GM19099 (cell line): ENCODE results near the gene IL1A.

Source experiments
- POLR2A ChIP-seq: IDR thresholded peaks from 3 replicates; pipeline ENCODE4 v1.6.1; 2011; ENCODE audit warnings: low read depth; ENCODE audit not compliant: insufficient read length; ENCODE audit errors: extremely low read depth

The IL1A gene

DNA sequence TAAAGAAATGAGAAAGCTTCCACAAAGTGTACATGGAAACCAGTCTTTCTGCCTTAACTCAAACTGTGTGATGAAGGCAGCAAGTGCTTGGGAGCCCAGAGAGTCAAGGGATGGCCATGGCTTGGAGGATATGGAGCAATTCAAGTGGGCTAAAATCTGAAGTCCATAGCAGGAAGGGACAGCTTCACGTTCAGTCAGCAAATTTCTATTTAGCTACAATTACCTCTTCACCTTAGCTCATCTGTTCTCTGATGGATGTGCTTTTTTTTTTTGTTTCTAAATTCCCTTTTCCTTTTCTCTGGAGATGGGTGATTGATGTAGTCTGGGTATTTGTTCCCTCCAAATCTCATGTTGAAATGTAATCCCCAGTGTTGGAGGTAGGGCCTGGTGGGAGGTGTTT is 4.9 kb upstream of the IL1A start:
- no peak for TF ChIP-seq POLR2A

DNA sequence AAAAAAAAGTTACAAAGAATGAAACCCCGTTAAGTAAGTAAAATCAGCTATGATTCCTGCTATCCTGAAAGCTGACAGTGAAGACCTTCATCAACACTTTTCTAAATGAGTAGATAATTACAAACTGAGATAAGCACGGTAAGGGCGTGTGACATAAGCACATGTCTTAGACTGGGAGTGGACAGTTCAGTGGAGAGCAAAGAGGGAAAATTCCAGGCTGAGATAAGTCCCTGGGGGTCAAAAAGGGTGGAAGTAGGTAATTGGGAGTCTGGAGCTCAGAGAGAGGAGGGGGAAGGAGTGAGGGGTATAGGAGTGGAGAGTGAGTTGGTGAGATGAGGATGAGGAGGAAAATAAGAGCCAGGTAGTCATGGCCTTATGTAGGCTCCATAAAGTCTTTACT is 4.4 kb upstream of the IL1A start:
- no peak for TF ChIP-seq POLR2A

DNA sequence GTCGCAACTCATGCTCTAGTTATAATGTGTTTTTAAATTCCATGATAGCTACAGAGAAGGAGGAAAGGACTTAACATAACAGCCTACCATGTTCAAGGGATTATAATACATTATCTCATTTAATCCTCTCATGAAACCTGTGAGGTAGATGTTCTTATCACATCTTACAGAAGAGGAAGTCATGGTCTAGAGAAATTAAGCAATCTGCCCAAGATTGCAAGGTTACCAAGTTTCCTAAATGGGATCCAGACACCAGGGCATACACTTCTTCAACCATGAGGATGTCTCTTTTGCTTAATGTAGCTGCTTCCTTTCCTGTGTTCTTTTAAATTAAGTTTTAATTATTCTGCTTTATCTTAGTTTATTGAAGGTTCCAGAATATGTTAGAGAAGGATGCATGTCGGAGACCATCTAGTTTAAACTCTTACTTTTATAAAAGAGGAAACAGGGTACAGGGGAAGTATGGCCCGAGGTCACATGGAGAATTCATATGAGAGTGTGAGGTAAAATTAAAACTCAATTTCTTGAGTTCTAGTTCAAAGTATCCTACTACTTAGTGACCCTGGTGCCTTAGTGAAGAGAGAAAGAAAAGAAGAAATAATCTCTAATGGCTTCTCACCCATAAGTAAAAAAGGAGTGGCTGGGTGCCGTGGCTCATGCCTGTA is 3.6 kb upstream of the IL1A start:
- TF ChIP-seq POLR2A: no peak

DNA sequence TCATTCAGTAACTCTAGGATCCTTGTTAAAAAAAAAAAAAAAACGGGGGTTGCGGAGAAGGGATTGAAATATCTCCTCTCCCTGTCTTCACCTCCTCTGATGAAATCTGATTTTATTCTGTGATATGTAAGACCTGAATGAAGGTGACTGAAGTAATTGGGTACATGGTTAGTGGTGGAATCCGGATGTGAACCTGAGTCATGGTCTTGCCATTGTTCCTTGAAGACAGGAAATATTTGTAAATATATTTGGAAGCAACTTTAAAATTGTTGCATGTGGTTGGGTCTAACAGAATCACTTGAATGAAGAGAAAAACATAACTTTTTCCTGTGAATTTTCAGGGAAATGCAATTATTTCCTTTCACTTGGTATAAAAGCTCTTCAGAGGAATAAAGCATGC is 3.0 kb upstream of the IL1A start:
- no peak for TF ChIP-seq POLR2A

DNA sequence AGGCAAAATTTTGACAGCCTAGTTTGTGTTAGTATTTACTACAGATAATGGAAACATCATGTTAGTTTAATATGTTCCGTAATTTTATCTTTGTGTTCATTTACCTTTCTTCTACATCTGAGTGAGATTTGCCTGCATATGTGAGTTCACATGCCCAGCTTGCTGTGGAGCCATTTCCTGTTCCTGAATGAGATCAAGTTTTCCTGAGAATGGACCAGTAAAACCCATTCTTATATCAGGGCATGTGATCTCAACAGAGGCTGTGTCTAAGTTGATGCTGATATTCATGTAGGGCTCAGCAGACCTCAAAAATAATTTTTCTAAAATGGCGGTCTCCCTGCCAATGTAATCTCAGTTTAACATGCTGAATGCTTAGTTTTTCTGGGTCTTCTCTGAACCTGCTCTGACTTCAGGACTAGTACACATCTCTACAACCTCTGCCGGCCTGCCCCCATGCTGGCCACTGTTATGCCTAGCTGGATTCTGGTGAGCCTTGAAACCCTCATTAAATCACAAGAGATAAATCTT is 1.0 kb downstream of the IL1A start:
- no peak for TF ChIP-seq POLR2A

DNA sequence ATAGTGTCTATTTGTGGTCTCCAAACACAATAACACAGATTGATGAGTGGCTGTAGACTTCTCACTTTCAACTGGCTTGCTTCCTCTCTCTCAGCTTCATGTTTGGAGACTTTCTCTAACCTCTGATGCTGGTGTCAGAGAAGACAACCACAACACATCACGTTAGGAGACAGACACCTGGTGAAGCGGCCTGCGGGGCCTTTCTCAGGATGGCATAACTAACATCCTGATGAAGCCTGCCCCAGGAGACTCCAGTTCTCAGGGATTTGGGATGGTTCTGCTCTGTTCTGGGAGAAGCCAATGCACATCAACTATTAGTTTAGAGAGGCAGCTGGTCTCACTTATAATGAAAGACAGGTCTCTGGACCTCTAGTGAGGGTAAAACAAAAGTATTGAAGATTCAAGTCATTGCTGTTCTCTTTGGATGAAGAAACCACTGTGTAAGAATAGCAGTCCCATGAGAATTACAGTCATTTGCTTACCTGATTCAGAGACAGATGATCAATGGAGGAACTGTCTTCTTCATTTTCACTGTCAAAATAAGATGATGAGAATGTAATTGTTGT is 2.0 kb downstream of the IL1A start:
- TF ChIP-seq POLR2A: no peak

DNA sequence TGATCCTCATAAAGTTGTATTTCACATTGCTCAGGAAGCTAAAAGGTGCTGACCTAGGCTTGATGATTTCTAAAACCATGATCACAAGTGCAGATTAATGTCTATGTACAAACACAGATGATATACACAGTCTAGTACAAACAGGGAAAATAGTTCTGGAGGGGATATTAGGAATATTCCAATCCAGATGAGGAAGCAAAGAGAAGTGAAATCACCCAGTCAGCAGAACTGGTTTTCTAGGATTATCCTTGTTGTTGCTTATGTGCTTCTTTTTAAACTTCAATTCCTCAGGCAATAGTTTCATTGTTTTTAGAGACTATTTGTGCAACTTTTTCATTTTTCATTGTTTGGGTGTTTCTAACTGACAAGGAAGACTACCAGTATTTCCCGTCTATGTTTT is 4.7 kb downstream of the IL1A start:
- TF ChIP-seq POLR2A: no peak

DNA sequence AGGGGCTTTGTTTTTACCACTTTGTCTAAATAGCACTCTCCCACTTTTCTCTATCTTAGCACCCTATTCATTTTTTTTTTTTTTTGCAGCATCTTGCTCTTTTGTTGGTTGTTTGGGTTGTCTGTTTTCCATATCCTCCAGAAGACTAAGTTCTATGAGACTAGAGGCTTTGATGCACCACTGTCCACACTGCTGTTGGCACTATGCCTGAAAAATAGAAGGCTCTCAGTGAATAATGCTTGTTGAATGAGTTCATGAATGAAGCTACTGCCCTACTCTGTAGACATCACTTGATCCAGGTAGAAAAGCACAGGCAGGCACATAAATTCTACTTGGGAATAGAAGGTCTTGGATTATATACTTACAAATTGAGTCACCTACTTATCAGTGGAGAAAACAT is 7.3 kb downstream of the IL1A start:
- TF ChIP-seq POLR2A: no peak

DNA sequence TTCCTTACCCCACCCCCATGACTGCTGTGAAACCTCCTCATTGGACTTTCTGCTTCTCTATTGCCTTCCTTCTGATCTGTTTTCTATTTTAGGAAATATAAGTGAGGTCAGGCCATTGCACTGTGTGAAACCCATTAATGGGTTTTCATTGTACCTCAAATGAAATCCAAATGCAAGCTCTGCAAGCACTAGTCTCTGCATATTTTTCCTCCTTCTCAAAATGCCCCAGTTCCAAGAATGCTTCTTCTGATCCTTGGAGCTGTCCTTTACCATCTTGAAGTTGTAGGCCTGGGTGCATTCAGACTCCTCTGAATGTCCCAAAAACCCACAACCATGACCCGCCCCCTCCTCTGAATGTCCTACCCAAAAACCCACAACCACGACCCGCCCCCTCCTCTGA is 8.2 kb downstream of the IL1A start:
- no peak for TF ChIP-seq POLR2A

DNA sequence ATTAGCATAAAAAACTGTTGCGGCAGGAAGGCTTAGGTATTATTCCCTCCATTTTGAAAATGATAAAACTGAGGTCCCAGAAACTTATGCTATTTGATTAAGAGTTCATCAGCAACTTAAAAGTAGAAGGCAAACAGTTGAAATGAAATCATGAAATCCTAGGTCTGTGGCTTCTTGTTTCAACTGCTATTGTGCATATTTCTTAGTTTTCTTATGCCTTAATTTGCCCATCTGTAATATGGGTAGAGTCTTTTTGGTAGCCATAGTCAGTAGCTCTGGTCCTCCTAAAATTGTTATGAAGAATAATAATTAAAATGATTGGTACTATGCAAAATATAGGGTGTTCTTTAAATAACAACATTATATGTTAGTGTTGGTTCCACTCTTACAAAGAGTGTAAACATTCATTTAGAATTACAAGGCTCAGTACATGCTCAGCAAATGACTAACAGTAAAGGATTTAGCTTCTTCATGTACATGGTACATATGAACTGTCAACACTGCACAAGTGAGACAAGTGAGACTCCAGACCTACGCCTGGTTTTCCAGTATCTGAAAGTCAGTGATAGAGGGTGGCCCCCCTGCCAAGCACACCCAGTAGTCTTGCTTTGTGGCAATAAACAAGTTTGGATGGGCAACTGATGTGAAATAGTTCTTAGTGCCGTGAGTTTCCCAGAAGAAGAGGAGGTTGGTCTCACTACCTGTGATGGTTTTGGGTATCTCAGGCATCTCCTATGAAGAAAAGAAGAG is 9.6 kb downstream of the IL1A start:
- no peak for TF ChIP-seq POLR2A

DNA sequence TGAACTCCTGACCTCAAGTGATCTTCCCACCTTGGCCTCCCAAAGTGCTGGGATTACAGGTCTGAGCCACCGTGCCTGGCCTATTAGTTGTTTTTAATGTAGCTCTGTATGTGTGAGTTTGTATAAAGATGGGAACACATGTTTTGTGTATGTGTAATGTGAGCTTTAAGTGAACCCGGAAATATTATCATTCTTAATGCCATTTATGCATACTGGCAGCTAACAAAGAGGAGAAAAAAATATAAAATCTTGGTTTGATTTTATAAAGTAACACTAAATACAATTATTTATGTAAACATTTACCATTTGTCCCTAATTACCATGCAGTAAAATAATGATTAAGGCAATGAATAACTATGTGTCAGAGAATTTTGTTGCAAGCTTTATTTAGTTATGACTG is 10.7 kb downstream of the IL1A start:
- TF ChIP-seq POLR2A: no peak

DNA sequence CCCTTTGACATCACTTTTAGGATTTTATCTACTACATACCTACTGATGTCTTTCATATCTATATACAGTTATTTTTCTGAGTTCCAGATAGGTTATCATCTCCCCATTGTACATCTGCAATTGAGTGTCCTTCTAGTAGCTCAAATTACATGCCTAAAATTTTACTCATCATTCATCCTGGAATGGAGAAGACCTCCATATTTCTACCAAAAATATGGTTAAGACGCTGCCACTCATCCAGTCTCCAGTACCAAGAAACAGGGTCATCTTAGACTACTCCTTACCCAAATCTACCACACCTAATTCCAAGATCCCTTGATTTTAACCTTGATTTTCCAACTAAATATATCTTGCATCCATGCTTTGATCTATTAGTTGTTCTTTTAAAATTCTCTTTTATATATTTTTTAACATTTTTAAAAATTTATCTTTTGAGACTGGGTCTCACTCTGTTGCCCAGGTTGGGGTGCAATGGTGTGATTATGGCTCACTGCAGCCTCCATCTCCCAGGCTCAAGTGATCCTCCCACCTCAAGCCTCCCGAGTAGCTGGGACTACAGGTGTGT is 11.3 kb downstream of the IL1A start:
- no peak for TF ChIP-seq POLR2A

DNA sequence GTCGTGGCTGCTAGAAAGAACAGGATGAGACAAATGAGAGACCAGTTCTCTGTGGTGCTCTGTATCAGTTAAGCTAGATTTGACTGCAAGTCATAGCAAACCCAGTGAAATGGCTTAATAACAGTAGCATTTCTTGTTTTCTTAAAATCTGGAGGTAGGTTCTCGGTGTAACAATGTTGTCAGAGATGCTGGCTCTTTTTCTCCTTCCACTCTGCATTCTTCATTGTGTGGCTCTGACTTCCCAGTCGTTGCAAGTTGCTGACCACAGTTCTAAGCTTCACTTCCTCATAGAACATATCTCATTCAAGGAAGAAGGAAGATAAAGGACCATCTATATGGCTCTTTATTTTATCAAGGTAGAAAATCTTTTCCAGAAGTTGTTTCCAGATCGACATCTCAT is 12.0 kb downstream of the IL1A start:
- TF ChIP-seq POLR2A: no peak

DNA sequence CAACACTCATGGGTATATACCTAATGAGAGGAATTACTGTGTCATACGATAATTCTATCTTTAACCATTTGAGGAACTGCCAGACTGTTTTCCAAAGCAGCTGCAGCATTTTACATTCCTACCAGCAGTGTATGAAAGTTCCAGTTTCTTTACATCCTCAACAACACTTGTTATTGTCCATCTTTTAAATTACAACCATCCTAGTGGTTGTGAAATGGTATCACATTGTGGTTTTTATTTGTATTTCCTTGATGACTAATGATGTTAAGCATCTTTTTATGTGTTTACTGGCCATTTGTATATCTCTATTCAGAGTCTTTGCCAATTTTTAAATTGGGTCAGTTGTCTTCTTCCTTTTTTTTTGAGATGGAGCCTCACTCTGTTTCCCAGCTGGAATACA is 15.9 kb downstream of the IL1A start:
- TF ChIP-seq POLR2A: no peak

DNA sequence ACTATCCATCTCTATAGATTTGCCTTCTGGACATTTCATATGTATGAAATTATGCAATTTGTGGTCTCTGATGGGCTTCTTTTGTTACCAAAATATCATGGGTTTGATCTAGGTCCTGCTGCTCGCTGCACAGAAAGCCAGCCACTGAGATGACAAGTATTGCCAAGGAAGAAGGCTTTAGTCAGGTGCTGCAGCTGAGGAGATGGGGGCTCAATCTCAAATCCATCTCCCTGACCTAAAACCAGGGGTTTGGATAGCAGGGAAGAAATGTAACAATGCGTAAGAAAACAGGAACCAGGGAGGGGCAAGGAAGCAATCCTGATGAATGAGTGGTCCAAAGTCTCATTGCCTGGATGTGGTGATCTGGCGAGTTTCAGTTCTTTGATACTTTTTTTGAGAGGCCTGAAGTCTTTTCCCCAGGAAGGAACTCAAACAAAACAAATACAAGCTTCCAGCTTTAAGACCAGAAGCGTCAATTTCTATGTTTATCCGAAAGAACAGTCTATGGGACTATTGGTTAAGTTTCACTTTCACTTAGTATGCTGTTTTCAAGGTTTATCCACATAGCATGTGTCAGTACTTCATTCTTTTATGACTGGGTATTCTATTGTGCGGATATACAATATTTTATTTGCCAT is 16.5 kb downstream of the IL1A start:
- no peak for TF ChIP-seq POLR2A
